ENCODE results near the gene VILL.

VILL gene

DNA sequence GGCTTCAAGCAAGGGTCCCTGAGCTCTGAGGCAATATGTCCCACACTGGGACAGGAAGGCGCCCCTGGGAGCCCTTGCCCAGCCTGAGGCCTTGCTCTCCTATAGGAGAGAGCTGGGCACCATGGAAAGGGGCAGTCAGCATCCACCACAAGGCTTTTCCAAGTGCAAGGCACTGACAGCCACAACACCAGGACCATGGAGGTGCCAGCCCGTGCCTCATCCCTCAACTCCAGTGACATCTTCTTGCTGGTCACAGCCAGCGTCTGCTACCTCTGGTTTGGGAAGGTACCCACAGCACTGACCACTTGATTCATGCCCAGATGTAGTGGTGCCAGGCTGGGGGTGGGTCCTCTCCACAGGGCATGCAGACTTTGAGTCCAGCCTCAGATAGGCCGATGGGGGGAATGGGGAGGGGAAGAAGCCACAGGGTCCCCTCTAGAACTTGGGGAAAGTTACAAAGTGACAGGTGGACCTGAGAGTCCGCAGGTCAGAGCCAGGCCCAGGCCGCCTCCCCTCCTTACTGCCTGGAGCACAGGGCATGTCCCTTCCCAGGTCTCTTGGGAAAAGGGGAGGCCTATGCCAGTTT, 11.8 kb downstream of the VILL start:
- DNase-seq, result no peak

DNA sequence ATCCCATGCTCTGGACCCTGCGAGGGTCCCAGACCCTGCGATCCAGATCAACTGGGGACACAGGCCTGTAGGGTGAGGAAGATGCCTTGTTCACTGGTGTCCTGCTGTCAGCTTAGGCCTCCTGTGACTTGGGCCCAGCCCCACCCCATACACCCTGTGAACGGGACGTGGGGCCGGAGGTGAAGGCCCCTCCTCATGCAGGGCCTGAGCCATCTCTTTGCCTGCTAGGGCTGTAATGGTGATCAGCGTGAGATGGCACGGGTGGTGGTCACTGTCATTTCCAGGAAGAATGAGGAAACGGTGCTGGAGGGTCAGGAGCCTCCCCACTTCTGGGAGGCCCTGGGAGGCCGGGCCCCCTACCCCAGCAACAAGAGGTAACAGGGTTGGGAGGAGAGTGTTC, 12.4 kb downstream of the VILL start:
- no peak for DNase-seq

DNA sequence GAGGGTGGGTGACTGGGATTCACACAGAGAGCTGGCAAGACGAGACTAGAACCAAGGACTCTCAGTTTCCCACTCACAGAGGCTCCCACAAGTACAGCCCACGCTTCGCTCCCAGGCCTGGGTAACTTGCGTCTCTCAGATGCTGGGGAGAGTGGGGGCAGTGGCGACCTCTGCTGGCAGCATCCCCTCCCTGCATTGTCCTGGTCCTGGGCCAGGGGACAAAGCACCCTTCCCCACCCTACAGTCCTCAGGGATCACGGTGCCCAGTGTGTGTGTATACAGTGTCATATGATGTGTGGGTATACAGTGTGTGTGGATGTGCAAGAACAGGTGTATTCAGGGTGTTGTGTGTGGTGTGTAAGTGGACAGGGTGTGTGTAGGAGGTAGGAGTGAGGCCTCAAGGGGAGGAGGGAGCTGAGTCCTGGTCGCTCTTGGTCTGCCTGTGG, 12.8 kb downstream of the VILL start:
- no peak for DNase-seq

DNA sequence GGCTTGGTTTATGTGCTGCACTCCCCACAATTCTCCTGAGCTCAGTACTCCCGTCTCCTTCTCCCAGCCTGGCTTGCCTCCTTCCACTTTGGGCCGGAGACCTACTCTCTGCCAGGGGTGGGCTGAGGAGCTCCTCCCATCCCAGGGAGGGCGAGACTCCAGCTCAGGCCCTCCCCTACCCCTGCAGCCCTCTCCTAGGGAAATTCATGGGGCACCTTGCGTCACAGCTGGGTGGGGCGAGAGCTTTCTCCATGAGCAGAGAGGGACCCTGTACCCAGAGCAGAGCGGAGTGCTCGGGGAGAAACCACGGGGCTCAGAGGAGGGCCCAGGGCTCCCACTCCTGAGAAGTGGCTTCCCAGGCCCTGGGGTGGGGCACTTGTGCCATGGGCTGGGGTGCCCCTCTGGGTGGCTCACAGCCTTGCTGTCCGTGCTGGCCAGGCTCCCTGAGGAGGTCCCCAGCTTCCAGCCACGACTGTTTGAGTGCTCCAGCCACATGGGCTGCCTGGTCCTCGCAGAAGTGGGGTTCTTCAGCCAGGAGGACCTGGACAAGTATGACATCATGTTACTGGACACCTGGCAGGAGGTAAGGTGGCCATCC, 13.3 kb downstream of the VILL start:
- DNase-seq, result no peak

DNA sequence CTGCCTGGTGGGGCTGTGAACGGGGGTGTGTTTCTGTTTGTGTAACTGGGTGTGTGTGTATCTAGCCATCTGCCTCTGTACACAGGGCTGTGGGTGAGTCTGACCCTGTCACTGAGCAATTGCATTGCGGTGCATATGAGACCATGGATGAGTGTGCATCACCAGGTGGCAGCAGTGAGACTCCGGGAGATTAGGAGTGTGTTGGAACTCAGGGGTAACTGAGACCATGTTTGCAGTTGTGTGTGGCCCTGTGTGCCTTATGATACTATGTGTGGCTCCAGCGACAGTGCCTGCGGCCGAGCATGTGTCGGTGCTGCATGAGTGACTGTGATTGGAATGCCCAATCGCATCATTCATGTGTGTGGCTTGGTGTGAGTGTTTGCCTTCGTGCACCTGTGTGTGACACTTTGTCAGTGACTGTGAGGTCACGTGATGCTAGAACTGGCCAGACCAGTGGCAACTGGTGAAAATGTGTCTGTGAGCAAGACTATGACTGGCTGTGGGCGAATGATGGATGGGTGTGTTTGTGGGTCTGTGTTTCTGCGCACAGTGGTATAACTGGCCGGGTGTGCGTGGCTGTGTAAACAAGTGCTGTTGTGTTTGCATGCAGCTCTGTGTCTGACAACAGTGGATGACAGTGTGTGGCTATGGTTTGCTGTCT, 14.0 kb downstream of the VILL start:
- DNase-seq, result peak; percentile 59

DNA sequence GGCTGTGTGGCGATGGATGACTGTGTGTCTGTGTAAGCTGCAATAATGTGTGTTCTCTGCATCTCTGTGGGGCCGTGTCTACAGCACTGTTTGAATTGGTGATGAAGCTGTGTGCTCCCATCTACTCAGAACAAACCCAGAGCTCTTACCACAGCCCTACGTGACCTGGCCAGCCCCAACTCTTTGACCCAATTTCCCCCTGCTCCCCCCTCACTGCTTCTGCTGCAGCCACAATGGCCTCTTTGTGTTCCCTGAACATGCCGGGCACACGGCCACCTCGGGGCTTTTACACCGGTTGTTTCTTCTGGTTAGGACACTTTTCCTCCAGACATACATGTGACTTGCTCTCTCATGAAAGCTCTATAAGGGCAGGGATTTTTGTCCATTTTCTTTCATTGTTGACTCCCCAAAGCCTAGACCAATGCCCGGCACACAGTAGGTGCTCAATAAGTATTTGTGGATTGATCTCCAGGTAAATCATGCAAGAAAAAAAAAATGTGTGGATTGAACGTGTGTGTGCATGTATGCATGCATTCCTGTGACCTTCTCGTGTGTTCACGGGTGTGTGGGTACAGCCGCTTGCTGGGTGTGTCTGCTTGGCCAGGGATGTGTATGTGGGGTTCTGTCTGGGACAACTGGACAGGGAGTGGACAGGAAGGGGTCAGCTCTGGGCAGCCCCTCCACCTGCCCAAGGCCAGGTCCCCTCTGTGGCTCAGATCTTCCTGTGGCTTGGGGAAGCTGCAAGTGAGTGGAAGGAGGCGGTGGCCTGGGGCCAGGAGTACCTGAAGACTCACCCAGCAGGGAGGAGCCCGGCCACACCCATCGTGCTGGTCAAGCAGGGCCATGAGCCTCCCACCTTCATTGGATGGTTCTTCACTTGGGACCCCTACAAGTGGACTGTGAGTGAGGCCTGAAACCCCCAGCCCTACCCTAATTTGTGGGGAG, 14.8 kb downstream of the VILL start:
- DNase-seq, result no peak

DNA sequence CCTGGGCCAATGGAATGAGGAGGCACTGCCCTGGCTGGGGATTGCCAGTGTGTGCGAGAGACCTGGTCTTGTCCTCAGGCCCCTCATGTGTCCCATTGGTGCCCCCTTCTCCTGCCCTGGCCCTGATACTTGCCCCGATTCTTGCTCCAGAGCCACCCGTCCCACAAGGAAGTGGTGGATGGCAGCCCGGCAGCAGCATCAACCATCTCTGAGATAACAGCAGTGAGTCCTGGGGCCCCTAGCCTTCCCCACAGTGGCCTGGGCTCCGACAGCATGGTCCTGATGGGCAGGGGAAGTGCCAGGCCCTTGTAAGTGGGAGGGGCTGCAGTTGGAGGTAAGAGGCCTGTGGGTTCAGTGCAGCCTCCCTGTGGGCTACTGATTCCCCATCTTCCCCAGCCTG, 15.4 kb downstream of the VILL start:
- no peak for DNase-seq

DNA sequence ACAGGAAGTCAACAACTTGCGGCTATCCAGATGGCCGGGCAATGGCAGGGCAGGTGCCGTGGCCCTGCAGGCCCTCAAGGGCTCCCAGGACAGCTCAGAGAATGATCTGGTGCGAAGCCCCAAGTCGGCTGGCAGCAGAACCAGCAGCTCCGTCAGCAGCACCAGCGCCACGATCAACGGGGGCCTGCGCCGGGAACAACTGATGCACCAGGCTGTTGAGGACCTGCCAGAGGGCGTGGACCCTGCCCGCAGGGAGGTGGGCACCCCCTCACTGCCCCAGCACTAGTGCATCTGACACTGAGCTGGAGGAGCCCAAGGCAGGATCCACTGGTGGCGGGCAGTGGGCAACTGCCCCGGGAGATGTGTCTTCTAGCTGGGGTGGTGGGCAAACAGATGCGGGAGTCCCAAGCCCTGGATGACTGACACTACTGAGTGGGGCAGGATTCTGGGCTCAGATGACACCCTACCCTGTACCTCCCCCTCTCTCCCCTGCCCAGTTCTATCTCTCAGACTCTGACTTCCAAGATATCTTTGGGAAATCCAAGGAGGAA, 15.9 kb downstream of the VILL start:
- DNase-seq, result no peak

DNA sequence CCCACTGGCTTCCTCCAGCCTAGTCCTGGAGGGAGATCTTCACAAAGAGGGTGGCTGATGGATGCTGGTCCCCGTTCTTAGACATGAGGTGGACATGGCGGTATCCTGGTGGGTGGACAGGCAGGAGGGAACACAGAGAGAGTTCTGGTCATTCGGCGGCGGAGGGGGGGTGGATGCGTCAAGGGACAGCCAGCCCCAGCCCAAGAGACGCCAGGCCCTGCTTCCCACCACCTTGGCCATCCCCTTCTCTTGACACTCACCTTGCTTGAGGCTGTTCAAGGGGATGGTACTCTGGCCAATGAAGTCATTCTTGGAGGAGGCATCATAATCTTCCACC, 17.1 kb downstream of the VILL start:
- DNase-seq, result no peak

DNA sequence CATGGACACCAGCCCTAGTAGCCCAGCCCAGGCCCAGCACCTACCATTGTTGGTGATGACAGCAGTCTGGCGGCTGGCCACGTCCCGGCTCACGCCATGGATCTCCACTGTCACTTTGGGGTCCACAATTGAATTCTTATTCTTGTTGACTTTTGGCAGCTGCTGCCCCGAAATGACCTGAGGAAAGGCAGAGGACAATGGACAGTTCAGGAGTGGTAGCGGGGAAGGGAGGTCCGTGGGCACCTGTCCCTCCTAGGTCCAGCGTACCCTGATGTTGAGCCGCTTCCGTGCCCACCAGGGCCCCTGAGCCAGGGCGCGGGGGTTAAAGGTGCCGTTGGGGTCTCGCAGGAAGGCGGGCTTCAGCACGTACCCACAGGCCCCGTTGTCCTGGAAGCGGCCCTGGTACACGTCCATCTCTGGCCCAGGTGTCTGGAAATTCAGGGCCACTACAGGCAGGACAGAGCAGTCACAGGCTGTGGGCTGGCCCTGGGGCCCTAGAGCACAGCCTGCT, 17.7 kb downstream of the VILL start:
- DNase-seq, result no peak

DNA sequence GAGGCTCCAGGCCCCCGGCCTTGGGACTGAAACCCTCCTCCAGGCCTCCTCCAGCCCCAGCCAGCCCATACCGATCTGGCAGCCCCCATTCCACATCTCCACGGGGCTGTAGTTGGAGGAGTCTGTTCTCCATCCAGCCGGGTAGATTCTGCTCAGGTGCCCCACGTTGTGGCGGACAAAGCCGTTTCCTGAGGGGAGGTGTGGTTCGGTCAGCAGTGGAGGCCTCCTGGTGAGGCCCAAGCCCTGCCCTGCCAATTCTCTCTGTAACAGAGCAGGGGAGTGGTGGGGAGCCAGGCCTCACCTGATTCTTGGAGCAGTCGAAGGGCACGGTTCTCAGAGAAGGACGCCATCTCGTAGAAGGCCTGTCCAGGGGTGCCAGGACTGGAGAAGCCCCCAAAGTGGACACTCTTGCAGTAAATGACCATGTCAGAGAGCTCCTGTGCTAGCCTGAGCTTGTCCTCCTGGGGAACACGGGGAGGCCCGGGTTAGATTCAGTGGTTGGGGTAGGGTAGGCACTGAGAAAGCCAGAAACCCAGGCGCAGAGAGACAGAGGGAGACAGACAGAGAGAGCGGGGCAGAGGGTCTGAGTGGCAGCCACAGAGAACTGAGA, 18.5 kb downstream of the VILL start:
- no peak for DNase-seq

DNA sequence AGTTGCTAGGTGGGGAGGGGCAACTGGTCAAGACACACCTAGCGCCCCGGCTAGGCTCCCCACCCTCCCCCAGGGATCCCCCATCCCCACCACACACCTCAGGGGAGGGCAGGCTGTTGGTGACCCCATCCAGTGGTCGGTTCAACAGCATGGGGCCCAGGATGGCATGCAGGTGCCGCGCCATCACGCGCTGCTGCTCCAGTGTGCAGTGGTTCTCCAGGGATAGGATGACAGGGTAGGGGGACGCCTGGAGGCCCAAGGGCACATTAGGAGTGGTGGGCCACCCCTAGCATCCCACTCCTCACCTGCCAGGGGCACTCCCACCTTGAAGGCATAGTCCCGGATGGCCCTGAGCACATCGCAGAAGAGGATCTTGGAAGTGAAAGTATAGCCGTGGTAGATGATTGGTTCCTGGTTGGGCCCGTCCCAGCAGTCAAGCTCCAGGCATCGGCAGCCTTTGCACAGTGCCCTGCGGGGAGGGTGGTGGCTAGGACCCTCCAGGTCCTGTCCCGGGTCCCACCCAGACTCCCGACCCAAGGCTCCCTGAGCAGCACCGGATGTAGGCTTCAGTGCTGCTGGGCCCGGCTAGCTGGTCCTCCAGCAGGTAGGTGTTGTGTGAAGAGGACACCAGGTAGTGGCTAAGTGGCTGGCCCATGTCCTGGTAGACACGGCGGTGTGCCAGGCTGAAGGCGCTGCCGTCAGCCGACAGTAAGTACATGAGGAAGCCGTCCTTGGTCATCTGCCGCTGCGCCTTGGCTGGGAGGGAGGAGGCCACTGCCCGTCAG, 19.4 kb downstream of the VILL start:
- peak; percentile 18 for DNase-seq

DNA sequence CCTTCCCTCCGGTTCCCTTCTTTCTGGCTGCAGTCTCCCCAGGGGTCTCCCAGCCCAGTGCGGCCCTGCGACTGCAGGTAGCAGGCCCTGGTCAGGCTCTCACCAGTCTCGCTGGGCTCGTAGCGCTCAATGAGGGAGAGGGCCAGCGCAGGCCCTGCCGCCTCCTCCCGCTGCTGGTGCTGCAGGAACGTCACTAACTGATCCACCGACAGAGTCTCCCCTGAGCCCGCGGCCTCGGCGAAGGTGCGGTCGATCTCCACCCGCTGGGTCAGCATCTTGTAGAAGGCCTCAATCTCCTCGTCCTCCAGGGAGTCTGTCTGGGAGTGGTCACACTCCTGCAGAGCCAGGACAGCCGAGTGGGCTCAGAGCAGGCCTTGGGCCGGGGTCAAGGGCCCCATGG, 20.5 kb downstream of the VILL start:
- DNase-seq, result no peak

DNA sequence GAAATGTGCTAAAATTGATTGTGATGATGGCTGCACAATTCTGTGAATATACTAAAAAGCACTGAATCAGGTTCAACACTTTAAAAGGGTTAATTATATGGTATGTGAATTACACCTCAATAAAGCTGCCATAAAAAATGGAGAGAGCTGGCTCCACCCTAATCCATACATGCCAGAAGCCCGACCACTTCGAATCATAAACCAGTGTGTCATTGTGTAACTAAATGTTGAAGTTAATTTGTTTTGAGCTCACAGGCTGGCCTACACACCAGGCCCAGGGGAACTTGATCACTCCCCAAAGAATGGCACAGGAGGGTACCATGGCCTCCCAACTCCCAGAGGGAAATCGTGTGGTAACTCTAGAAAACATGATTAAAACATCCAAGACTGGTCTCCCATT, 24.9 kb downstream of the VILL start:
- DNase-seq, result no peak

DNA sequence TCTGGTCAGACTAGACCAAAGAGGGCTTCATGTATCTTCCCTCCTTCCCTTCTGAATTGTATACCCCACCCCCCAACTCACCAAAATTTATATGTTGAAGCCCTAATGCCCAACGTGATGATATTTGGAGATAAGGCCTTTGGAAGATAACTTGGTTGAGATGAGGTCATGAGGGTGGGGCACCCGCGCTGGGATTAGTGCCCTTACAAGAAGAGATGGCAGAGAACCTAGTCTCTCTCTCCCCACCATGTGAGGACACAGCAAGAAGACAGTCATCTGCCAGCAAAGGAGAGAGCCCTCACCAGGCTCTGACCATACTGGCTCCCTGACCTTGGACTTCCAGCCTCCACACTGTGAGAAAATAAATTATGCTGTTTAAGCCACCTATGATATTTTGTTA, 25.4 kb downstream of the VILL start:
- no peak for DNase-seq

DNA sequence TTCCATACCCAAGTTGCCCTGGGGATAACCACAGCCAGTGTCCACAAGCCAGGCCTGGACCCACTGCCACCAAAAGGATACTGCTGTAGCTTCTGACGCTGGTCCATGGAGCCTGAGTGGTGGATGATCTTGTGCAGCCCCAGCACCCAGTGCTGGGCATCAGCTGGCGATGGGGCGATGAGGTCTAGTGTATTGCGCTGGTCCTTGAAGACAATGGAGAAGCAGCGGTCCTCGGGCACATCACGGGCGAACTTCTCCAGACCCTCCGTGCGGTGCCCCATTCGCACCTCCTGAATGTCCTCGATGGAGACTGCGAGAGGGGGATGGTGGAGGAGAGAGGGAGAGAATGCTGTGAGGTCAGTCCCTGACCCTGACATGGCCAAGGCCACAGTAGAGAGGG, 25.8 kb downstream of the VILL start:
- no peak for DNase-seq

DNA sequence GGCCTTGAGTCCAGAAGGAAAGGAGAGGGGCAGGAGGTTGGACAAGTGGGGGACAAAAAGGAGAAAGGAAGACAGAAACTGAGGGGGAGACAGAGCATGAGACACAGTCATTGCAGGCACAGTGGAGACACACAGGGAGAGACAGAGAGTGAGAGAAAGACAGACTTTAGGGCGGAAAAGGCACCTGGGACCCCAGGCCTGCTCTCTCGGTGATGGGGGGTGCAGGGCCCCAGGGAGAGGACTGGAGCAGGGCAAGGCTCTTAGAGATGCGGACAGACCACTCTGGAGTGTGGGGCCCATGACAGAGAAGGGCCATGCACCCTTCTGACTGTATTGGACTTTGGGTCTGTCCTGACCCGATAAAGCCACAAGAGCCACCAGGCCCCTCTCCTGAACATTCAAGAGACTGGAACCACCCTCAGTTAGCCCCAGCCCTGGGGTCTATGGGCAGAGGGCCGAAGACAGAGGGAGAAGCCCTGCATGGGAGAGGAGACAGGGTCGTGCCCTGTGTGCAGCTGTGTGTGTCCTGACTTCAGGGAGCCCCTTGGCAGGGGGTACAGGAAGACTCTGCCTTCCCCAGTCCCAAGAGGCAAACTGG, 26.4 kb downstream of the VILL start:
- no peak for DNase-seq

DNA sequence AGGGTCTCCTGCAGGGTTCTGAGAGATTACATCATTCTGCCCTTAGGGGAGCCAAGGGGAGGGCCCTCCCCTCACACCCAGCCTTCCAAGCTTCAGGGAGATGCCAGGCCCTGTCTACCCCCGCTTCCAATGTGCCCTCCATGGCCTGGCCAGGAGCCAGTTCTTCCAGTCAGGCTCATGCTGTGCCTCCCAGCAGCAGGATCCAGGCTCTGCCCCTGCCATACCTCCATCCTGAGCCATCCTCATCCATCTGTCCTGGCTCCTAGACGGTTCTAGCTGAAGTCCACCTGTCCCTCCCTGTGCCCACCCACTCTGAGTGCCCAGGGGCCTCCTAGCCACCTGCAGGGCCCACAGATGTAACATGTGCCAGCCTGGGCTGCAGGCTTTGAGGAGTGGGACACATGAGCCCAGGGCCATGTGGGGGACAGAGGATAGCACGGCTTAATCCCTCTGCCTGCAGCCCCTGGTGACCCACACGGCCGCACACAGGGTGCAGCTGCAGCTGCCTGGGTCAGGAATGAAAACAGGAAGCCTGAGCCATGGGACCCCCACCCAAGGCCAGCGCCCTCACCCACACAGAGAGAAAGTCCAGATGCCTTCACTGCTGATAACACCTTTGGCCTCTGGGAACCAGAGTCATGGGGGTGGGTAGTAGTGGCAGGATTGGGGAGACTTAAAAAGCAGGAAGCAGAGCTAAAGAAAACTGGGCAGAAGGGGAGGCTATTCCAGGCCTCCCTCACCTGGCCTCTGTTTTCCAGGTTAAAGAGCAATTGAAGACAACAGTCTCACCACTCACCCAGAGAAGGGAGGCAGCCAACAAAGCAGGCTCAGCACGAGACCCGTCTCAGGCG, 27.1 kb downstream of the VILL start:
- no peak for DNase-seq

DNA sequence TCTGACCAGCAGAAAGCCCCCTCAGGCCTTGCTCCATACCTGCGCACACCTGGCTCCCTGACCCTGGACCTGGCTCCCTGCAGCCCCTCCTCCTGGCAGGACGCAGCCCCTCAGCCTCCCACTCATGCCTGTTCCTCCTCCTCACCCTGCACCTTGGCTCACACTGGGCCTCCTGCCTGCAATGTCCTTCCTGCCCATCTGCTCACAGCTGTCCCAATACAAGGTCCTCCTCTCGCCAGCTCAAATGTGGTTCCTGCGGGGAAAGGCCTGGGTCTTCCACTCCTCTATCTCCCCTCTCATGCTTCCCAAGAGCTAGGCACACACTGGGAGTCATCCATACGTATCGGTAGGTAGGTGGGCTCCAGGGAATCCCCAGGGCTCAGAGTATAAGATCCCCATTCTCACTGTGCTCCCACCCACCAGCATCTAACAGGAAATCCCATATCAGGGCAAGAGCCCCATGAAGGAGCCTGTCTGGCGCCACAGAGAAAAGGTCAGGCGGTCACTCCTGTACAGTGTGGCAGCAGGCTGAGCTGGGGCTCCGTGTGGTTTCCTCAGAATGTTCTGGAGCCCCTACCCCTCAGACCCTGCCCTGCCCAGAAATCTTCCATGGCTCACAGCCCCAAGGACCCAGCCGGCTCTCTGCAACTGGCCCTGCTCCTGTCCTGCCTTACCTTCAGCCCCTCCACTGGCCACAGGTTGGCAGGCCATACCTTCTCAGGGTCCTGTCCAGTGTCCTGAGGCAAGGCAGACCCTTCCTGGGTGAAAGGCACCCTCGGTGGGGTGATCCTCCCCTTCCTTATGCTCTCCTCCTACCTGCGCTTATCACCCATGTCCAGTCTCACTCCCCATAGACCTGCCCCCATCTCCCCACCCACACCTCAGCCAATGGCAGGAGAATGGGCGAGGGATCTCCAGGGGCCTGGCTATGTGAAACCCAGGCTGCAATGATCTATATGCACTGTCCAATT, 28.0 kb downstream of the VILL start:
- DNase-seq, result no peak
